A673 (cell line): ENCODE measurements around the gene KIFAP3. TPM values are rescaled to one million over a fixed set of nuclear protein-coding genes. Genes with fewer than 3 reads are reported as not detected.
A peak's percentile ranks its signal among the peaks of the same experiment; 100 is the strongest.

Source experiments
- BruUV-seq: library from RNA; stranded (reverse); fragments of 400-500 nt; replicated peaks from 2 replicates; lab custom pipeline; 2021; lab: Mats Ljungman, UMichigan
- CTCF ChIA-PET: fragments of 300-600 bp; sonication (Branson Sonifier 250); formaldehyde crosslinking; loops from one replicate; lab custom pipeline; 2022; ENCODE audit warnings: antibody characterized with exemption; lab: Charles Lee
- POLR2A ChIA-PET: fragments of 300-600 bp; sonication (Branson Sonifier 250); formaldehyde crosslinking; loops from one replicate; lab custom pipeline; 2022; ENCODE audit warnings: antibody characterized with exemption; ENCODE audit not compliant: low non-redundant PET; lab: Charles Lee
- DNase-seq: peaks from one replicate; pipeline ENCODE4 v3.0.0-alpha.2; 2015; ENCODE audit warnings: low spot score
- H3K27ac ChIP-seq: fragments of 200-600 bp; sonication (generic); 2 replicates; pipeline ENCODE4 v1.5.1; 2016; ENCODE audit warnings: mixed run types, low read depth, mild to moderate bottlenecking, mixed read lengths, antibody characterized with exemption, low read length; ENCODE audit not compliant: poor library complexity, severe bottlenecking
- H3K27me3 ChIP-seq: fragments of 200-600 bp; sonication (generic); replicated peaks from 2 replicates; pipeline ENCODE4 v1.6.1; 2017; ENCODE audit warnings: mixed run types, low read depth, mild to moderate bottlenecking, mixed read lengths, antibody characterized with exemption, low read length; ENCODE audit not compliant: insufficient read depth, poor library complexity
- H3K36me3 ChIP-seq: fragments of 200-600 bp; sonication (generic); 2 replicates; pipeline ENCODE4 v1.6.1; 2016; ENCODE audit warnings: mixed run types, mild to moderate bottlenecking, mixed read lengths, antibody characterized with exemption, low read length; ENCODE audit not compliant: insufficient read depth, poor library complexity, severe bottlenecking
- H3K4me1 ChIP-seq: fragments of 200-600 bp; sonication (generic); 2 replicates; pipeline ENCODE4 v1.6.1; 2017; ENCODE audit warnings: mixed run types, mild to moderate bottlenecking, mixed read lengths, antibody characterized with exemption, low read length; ENCODE audit not compliant: insufficient read depth, poor library complexity, severe bottlenecking
- H3K4me3 ChIP-seq: fragments of 200-600 bp; sonication (generic); 2 replicates; pipeline ENCODE4 v1.5.1; 2016; ENCODE audit warnings: low read depth, mixed run types, mild to moderate bottlenecking, mixed read lengths, low read length; ENCODE audit not compliant: poor library complexity, severe bottlenecking
- H3K9me3 ChIP-seq: fragments of 200-600 bp; sonication (generic); 2 replicates; pipeline ENCODE4 v1.6.1; 2016; ENCODE audit warnings: mixed run types, low read depth, mild to moderate bottlenecking, mixed read lengths, antibody characterized with exemption, low read length; ENCODE audit not compliant: poor library complexity, severe bottlenecking
- EZH2 ChIP-seq: fragments of 200-600 bp; sonication (generic); IDR thresholded peaks from 2 replicates; pipeline ENCODE4 v1.6.1; 2017; ENCODE audit warnings: borderline replicate concordance, low read depth, mild to moderate bottlenecking, mixed read lengths, antibody characterized with exemption, low read length; ENCODE audit not compliant: poor library complexity, severe bottlenecking
- intact Hi-C: fragments of 100-400 bp; cut with micrococcal nuclease; formaldehyde crosslinking; loops from one replicate; pipeline ENCODE4 v1.10.0; 2022; ENCODE audit not compliant: unreplicated experiment
- total RNA-seq: library from RNA; stranded (reverse); gene quantifications from 2 replicates; pipeline ENCODE4 v1.2.3, GENCODE V29; 2021
- TF ChIP-seq, protein P1 (sequence below): fragments of 300-800, 200-600 bp; sonication (generic); conservative IDR thresholded peaks from 2 replicates; pipeline ENCODE4 v1.5.1; 2017; ENCODE audit warnings: low read depth, mild to moderate bottlenecking, antibody characterized with exemption, low read length, moderate library complexity, mixed read lengths

KIFAP3 gene
- total RNA-seq, 1 experiment from 2014 or later: 12.7 TPM

DNA sequence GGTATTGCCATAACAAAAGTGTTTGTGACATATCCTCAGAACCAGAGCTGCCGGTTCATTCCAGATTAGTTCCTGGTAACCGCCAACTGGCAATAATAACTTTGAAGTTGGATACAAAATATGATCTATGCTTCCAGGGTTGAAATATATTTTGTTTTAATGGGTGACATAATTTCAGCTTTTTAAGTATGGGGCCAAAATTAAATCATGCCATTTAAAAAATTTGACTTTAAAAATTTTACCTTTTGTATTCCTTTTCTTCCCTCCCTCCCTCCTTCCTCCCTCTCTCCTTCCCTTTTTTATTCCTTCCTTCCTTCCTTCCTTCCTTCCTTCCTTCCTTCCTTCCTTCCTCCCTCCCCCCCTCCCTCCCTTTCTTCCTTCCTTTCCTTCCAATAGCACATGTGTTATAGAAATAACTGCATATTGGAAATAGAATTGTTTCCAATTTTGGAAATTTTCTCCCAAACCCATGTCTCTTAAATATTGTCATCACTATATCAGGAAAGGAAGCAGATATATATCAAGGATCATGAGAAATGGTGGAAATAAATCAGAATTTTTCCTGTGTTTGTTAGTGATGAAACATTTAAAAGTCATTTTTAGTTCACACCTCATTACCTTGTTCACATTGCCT, 12.0 kb upstream of the KIFAP3 start:
- Histone ChIP-seq H3K27me3 (no peaks in the 10 kb centered on the region), H3K27ac (peak overlapping the region; percentile 70), H3K9me3 (no peaks in the 10 kb centered on the region), H3K36me3 (no peaks in the 10 kb centered on the region), H3K4me1 (peaks cover 14% of the 10 kb centered on the region), H3K4me3 (no peak overlapping the region)
- DNase-seq: peak; percentile 62
- intact Hi-C loops: no loop called here
- POLR2A ChIA-PET: no interaction called here
- BruUV-seq: no TSS peak
- no peak for TF ChIP-seq EZH2
- TF ChIP-seq, protein P1, sequence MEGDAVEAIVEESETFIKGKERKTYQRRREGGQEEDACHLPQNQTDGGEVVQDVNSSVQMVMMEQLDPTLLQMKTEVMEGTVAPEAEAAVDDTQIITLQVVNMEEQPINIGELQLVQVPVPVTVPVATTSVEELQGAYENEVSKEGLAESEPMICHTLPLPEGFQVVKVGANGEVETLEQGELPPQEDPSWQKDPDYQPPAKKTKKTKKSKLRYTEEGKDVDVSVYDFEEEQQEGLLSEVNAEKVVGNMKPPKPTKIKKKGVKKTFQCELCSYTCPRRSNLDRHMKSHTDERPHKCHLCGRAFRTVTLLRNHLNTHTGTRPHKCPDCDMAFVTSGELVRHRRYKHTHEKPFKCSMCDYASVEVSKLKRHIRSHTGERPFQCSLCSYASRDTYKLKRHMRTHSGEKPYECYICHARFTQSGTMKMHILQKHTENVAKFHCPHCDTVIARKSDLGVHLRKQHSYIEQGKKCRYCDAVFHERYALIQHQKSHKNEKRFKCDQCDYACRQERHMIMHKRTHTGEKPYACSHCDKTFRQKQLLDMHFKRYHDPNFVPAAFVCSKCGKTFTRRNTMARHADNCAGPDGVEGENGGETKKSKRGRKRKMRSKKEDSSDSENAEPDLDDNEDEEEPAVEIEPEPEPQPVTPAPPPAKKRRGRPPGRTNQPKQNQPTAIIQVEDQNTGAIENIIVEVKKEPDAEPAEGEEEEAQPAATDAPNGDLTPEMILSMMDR: no peak
- CTCF ChIA-PET: no interaction called here

- Histone ChIP-seq H3K27ac (peak overlapping the region; percentile 70), H3K36me3 (no peaks in the 10 kb centered on the region), H3K27me3 (no peaks in the 10 kb centered on the region), H3K4me1 (peaks cover 14% of the 10 kb centered on the region), H3K9me3 (no peaks in the 10 kb centered on the region), H3K4me3 (no peak overlapping the region)
- TF ChIP-seq, protein P1: no peak
- TF ChIP-seq EZH2: no peak
- intact Hi-C loops: no loop called here
- ChIA-PET CTCF (no interaction called here), POLR2A (interaction anchor here (0.6 kb wide), 1 partner anchor 604 kb away, joined by 4 read pairs; no protein-coding TSS in a partner anchor)
- DNase-seq: peak; percentile 24
- BruUV-seq: no TSS peak
These were observed 10.6 kb upstream of the KIFAP3 start for GRCh38 chr1:170085091-170085490.

GRCh38 chr1:170078610-170079189, 4.2 kb upstream of the KIFAP3 start:
- peaks cover 8% of the 10 kb centered on the region for H3K9me3 ChIP-seq
- H3K36me3 ChIP-seq: no peaks in the 10 kb centered on the region
- intact Hi-C loops: no loop called here
- TF ChIP-seq, protein P1: no peak
- no peak for TF ChIP-seq EZH2
- POLR2A ChIA-PET: no interaction called here
- H3K27me3 ChIP-seq: no peaks in the 10 kb centered on the region
- DNase-seq: no peak
- H3K4me1 ChIP-seq: no peaks in the 10 kb centered on the region
- no peak overlapping the region for H3K4me3 ChIP-seq
- CTCF ChIA-PET: no interaction called here
- no peak overlapping the region for H3K27ac ChIP-seq
- BruUV-seq: no TSS peak
